GM18867 (cell line): ENCODE data around the gene FUZ.
A peak's percentile ranks its signal among the peaks of the same experiment; 100 is the strongest.

Experiments
- ATAC-seq: cut with Tn5 transposase; IDR thresholded peaks from one replicate; pipeline ENCODE4 v1.9.1; 2021; ENCODE audit warnings: mild to moderate bottlenecking, moderate library complexity; ENCODE audit not compliant: unreplicated experiment

FUZ gene

GRCh38 chr19:49851456-49852259 is 38.6 kb upstream of the FUZ start:
- ATAC-seq, result no peak

GRCh38 chr19:49850487-49851342 is 37.6 kb upstream of the FUZ start, which contains the start of gene PTOV1:
TSS of gene PTOV1 (plus strand) at chr19:49851159.
- peak; percentile 76 for ATAC-seq

DNA sequence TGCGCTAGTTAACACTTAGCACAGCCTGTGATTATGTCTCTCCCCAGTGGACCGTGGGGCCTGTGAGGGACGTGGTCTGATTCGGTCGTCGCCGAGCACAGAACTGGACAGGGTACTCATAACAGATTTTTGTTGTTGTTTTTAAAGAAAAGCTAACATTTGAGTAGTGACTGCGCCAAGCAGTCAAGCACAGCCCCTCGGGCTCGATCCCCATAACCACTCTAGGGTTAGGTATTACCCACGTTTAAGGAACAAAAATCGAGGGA is 37.1 kb upstream of the FUZ start:
- no peak for ATAC-seq

DNA sequence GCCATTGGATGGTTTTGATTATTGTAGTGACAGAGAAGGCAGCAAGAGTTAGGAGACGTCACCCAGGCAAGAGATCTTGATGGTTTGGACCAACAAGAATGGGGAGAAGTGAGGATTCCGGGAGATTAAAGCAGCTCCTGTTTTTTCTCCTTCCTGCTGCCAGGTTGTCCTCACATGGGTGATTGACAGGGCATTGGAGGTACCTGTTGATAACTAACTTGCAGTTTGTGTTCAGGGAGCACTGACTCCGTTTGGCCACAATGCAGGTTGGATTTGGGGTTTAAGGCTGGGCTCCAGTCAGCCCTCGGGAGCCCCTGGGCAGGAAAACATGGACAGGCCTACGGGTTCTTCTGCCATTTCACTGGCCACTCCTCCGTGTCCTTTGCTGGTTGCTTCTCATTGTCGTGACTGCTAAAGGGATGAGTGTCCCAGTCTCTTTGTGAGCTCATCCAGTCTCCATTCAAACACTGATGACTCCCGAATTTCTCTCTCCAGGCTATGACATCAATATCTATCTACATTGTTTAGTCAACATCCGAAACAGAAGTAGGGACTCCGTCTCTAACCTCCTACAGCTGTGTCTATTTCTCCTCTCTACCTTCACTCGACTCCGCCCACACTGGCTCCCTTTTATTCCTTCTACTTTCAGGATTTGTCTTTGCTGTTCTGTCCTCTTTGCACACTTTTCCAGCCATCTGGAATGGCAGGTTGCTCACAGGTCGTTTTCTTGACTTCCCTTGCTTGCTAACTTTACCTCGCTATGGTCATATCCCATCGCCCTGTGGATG is 36.5 kb upstream of the FUZ start:
- no peak for ATAC-seq

- no peak for ATAC-seq
Measured at GRCh38 chr19:49848938-49849337, 35.8 kb upstream of the FUZ start.

DNA sequence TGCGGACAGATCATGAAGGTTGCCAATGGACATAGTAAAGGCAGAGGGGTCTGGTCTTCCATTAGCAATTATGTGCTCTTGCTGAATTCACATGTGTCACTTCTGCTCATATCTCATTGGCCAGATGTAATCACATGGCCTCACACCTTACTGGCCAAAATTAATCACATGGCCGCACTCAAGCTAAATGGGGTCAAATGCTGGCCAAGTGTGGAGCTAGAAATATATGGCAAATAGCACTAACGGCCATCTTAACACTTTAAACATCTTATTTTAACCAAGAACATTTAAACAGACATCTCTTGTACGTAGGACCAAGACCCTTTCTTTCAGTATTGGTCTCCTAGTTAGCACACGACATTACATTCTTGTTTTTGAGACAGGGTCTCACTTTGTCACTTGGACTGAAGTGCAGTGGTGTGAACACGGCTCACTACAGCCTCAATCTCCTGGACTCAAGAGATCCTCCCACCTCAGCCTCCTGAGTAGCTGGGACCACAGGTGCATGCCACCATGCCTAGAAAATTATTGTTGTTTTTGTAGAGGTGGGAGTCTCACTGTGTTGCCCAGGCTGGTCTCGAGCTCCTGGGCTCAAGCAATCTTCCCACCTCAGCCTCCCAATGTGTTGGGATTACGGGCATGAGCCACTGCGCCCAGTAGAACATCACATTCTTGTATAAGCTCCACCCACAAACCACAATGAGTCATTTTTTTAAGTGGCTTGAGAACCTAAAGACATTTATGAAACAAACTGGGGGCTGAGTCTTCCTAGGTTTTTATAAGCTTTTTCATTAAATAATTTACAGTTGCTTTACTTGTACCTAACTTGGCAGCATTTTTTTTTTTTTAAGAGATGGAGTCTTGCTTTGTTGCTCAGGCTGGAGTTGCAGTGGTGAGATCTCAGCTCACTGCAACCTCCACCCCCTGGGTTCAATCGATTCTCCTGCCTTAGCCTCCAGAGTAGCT is 34.9 kb upstream of the FUZ start:
- ATAC-seq, result no peak

DNA sequence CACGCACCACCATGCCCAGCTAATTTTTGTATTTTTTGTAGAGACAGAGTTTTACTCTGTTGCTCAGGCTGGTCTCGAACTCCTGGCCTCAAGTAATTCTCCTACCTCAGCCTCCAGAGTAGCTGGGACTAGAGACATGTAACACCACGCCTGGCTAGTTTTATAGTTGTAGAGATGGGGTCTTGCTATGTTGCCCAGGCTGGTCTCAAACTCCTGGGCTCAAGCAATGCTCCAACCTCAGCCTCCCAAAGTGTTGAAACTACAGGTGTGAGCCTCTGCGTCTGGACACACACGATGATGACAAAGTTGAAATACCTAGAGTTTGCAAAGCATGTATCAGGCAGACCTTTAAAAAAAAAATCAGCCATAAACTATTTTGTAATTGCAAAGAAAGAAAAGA is 33.3 kb upstream of the FUZ start:
- ATAC-seq, result no peak

DNA sequence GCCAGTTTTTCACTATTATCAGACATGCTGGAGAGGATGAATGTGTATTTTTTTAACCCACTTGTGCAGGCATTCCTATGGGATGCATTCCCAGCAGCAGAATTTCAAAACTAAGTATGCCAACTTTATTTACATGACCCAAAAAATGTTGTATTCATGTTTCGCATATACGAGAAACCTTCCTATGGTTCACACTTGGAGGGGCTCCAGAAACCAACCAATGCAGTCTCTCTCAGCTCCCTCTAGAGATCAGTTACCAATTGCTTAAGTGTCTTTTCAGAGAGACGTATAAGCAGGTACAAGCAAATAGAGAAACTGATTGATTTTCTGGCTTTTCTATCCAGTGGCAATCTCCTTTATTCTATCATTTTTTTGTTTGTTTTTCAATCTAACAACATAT is 32.3 kb upstream of the FUZ start:
- ATAC-seq, result no peak

DNA sequence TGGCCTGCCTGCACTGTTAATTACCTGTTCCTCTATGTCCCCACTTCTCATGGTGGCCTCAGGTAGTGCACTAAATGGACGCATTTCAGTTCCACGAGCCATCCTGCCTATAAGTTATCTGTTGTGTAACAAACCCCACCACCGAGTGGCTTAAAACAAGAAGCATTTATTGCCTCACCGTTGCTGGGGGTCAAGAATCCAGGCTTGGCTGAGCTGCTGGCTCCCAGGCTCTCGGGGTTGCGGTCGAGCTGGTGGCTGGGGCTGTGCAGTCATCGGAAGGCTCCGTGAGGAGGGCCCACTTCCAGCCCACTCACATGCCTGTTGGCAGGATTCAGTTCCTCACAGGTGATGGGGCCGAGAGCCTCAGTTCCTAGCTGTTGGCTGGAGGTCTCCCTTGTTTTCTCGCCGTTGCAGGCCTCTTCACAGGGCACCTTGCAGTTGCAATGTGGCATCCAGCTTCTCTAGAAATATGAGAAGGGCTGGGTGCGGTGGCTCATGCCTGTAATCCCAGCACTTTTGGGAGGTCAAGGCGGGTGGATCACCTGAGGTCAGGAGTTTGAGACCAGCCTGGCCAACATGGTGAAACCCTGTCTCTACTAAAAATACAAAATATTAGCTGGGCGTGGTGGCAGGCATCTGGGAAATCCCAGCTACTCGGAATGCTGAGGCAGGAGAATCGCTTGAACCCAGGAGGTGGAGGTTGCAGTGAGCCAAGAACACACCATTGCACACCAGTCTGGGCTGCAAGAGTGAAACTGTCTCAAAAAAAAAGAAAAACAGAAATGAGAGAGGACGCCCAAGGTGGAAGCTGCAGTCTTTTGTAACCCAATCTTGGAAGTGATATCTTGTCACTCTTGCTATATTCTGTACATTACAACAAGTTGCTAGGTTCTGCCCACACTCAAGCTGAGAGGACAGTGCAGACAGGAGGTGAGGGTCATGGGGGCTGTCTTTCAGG is 31.3 kb upstream of the FUZ start:
- ATAC-seq, result no peak

DNA sequence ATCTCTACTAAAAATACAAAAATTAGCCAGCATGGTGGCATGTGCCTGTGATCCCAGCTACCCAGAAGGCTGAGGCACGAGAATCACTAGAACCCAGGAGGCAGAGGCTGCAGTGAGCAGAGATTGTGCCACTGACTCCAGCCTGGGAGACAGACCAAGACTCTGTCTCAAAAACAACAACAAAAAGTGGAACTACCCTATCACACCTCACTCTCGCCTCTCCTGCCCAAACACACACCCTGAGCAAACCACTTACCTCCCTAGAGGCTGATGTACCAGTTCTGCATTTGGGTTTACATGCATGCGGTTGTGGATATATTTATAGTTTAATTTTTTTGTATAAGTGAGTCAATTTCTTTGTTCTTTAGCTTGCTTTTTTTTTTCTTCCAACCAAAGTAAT is 30.2 kb upstream of the FUZ start:
- no peak for ATAC-seq

DNA sequence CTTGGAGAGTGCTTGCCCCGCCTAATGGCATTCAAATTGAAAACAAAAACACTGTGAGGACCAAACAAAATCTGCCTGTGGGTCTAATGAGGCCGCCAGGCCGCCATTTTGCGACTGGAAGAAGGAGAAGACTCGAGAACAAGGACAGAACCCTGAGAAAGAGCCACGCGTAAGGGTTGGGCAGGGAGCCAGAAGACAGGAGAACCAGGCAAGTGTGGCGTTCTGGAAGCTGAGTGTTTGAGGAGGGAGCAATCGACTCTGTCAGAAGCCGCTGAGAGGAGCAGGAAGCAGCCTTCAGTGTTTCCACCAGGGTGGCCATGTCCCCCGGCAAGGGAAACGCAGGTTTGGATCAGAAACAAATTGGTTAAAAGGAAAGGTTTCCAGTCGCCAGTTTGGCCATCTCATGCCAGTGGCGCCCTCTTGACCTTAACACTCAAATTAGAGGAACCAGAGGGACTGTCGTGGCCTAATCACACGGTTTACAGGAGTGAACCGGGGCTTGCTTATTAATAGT is 27.7 kb upstream of the FUZ start:
- no peak for ATAC-seq

DNA sequence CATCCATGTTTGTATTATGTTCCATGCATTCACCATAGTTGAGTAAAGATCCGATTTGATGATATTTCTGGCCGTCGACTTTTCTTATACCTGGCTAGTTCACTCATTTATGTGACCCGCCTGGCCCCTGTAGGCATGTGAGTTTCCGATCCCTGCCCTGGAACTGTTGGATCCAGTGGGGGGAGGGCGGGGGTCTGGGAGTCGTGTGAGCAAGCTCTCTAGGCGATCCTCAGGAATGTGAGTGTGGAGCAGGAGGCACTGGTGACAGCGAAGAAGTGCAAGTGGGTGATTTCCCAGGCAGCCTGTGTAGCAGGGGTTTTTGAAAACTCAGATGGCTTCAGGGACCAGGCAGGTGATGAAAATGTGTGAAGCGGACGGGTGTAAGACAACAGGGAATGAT is 27.2 kb upstream of the FUZ start:
- no peak for ATAC-seq

GRCh38 chr19:49839713-49840112 is 26.6 kb upstream of the FUZ start:
- ATAC-seq, result no peak

DNA sequence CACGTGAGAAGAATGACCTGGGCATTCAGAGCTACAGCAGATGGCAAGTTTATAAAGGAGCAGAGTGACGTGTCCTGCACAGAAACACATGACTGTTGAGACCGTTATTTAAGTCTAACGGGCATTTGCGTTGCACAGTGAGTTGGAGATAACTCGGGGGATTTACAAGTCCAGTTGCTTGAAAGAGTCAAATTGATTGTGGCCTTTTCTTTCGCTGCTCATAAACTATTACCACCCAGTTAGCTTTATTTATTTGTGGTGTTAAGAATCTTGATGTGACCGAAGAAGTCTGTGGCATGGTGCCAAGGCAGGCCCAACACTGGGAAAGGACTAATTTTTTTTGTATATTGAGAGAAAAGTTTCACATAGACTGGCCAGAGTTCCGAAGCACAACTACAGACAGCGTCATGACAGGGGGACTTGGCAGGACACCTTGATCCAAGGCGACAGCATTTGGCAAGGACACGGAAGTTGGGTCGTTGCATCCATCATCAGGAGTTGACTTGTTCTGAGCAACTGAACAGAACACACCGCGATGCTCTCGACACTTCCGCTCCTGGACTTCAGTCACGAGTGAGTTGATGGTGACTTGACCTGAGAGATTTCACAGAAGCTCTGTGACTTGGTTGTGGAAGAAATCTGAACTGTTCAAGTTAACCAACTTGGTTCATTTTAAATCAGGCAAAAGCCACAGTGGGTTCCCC is 25.9 kb upstream of the FUZ start:
- ATAC-seq, result no peak

DNA sequence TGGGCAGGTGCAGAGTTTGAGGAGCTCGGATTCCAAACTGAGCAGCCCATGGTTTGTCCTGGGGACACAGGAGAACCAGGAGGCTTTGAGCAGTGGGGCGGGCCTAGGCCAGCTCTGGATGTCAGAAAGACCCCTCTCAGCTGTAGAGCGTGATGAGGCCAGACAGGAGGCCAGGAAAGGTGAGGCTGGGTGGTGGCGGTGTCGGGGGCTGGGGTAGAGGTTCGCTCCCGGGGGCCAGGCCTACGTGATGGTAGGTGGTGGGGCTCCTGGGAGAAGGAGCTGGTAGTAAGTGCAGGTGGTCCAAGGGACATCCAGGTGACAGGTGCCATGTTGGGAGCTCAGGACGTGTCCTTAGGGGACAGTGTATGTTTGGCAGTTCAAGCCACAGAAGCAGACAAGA is 24.3 kb upstream of the FUZ start:
- ATAC-seq, result no peak

DNA sequence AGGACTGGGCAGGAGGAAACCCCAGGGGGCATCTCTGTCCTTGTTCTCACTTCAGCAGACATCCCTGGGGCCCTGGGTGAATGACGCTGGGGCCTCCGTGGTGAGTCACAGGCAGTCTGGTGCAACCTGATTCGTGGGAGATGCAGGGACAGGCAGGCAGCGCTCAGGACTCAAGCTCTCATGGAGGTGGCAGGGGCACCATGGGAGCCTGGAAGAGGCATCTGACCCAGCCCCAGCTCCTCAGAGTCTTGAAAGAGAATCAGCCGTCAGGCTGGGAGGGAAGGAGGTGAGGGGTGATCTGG is 23.9 kb upstream of the FUZ start:
- no peak for ATAC-seq

DNA sequence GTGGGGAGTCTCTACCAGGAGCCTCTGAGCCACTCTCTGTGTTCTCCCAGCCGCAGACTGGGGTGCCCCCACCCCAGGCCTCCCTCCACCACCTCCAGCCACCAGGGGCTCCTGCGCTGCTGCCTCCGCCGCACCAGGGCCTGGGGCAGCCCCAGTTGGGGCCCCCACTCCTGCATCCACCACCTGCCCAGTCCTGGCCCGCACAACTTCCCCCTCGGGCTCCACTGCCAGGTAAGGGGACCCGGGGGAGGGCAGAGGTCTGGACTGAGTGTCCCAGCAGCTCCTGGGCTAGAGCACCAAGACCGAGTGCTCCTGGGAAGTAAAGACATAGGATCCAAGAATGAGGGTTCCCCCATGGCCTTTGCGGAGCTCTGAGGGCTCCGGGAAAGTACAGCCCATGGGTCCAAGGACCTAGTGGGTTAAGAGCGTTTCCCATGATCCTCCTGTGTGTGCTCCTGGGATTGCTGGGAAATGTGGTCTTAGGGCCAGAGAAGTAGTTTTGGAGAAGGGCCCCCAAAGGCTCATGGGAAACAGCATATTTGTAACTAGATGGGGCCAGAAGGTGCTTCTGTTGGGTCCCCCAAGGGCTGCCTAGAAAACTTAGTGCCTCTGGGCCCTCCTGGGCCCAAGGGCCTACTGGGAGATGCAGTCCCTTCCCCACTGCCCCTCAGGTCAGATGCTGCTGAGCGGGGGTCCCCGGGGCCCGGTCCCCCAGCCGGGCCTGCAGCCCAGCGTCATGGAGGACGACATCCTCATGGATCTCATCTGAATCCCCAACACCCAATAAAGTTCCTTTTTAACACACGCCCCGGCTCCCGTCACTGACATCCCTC is 23.3 kb upstream of the FUZ start:
- ATAC-seq, result no peak

GRCh38 chr19:49835562-49835961 is 22.5 kb upstream of the FUZ start:
- no peak for ATAC-seq
